HEK293T (cell line): ENCODE results near the gene LPIN2.

Experiments used
- BHLHE40 ChIP-seq: fragments of 450-650 bp; IDR thresholded peaks from 2 replicates; pipeline ENCODE4 v1.6.1; 2016; ENCODE audit warnings: mild to moderate bottlenecking, moderate library complexity, borderline replicate concordance
- ELF4 ChIP-seq: fragments of 450-650 bp; IDR thresholded peaks from 2 replicates; pipeline ENCODE4 v1.6.1; 2017; ENCODE audit warnings: antibody characterized with exemption
- FOXA1 ChIP-seq: fragments of 450-650 bp; IDR thresholded peaks from 2 replicates; pipeline ENCODE4 v1.6.1; 2016; ENCODE audit warnings: mild to moderate bottlenecking
- FOXK2 ChIP-seq: fragments of 450-650 bp; IDR thresholded peaks from 2 replicates; pipeline ENCODE4 v1.6.1; 2016; ENCODE audit warnings: mild to moderate bottlenecking
- FOXM1 ChIP-seq: fragments of 450-650 bp; IDR thresholded peaks from 2 replicates; pipeline ENCODE4 v1.6.1; 2017; ENCODE audit warnings: mild to moderate bottlenecking, borderline replicate concordance
- NFRKB ChIP-seq: fragments of 450-650 bp; IDR thresholded peaks from 2 replicates; pipeline ENCODE4 v1.6.1; 2016; ENCODE audit warnings: mild to moderate bottlenecking, moderate library complexity
- SP1 ChIP-seq: fragments of 450-650 bp; IDR thresholded peaks from 2 replicates; pipeline ENCODE4 v1.6.1; 2017
- SUZ12 ChIP-seq: fragments of 450-650 bp; IDR thresholded peaks from 2 replicates; pipeline ENCODE4 v1.6.1; 2016; ENCODE audit warnings: mild to moderate bottlenecking

DNA sequence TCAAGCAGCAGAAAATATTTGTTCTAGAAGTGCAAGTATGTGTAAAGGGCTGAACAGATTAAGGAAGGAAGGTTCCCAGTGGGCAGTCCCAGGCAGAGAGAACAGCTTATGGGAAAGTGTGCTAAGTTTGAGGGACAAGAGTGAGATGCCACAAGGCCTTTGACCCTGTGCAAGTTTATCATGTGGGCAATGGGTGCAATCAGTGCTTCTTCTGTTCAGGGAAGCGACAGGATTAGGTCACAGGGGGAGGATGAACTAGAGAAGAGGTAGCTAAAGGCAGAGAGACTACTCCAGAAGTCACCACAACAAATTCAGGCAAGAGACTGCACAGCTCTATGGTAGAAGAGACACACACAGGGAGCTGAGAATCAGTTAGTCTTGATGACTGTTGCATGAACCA, 44.3 kb downstream of the LPIN2 start:
- no peak for TF ChIP-seq SP1
- TF ChIP-seq FOXA1, result no peak
- TF ChIP-seq SUZ12, result no peak
- no peak for TF ChIP-seq ELF4
- TF ChIP-seq BHLHE40, result no peak
- TF ChIP-seq FOXM1, result no peak
- no peak for TF ChIP-seq NFRKB
- no peak for TF ChIP-seq FOXK2
